ENCODE measurements around the gene KRTAP12-2.

DNA sequence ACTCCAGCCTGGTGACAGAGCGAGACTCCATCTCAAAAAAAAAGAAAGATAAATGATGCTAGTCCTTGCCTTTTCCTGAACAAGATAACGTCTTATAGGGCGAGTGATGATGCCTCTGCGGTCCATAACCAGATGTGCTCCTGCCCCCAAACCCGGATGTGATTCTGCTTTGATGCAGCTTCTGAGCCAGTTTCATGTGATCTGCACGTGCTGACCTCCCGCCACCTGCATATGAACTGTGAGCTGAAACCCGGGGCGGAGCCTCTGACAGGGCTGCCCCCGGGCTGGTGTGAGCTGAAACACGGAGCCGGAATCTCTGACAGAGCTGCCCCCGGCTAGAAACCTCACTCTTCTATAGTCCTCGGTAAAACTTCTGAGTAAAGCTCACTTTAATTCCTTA lies 13.6 kb downstream of the KRTAP12-2 start:
- TF ChIP-seq CTCF (IDR thresholded peaks at IDR 0.05) (no peak), POLR2AphosphoS5 (IDR thresholded peaks at IDR 0.05) (no peak)
